ENCODE results near the gene LRFN4.

GRCh38 chr11:66815646-66816045 is 41.2 kb upstream of the LRFN4 start:
- TF ChIP-seq POLR2A (IDR thresholded peaks at IDR 0.05; ENCODE audit: low read depth) (no peak), CTCF (IDR thresholded peaks at IDR 0.05) (no peak), POLR2AphosphoS5 (IDR thresholded peaks at IDR 0.05) (no peak)
